Endothelial cell of umbilical vein (primary cell): ENCODE measurements around the gene PSMB7.

Experiments used
- CTCF ChIP-seq, 2 donors: IDR thresholded peaks; 1 replicate in 1 of 2; 2 replicates in 1 of 2; pipeline ENCODE4 v1.5.1; 2011; ENCODE audit warnings: low read length in 2 of 2, mild to moderate bottlenecking in 2 of 2, moderate library complexity in 2 of 2, control low read depth in 1 of 2, inconsistent platforms in 1 of 2, low read depth in 1 of 2; ENCODE audit not compliant: insufficient read depth in 1 of 2; ENCODE audit errors: extremely low read depth in 1 of 2
- EZH2 ChIP-seq: IDR thresholded peaks from 2 replicates; pipeline ENCODE4 v1.6.1; 2012; ENCODE audit warnings: borderline replicate concordance, low read depth, mild to moderate bottlenecking, moderate library complexity, low read length, inconsistent platforms; ENCODE audit not compliant: severe bottlenecking
- FOS ChIP-seq: IDR thresholded peaks from 2 replicates; pipeline ENCODE4 v1.6.1; 2011; ENCODE audit warnings: mild to moderate bottlenecking, low read length, moderate library complexity, borderline replicate concordance; ENCODE audit not compliant: insufficient read depth
- JUN ChIP-seq: IDR thresholded peaks from 2 replicates; pipeline ENCODE4 v1.6.1; 2011; ENCODE audit warnings: borderline replicate concordance, low read depth; ENCODE audit not compliant: insufficient read length, insufficient read depth
- MAX ChIP-seq: IDR thresholded peaks from 2 replicates; pipeline ENCODE4 v1.6.1; 2011; ENCODE audit not compliant: insufficient read depth, insufficient read length
- POLR2A ChIP-seq: IDR thresholded peaks from 2 replicates; pipeline ENCODE4 v1.6.1; 2012; ENCODE audit warnings: low read depth, mild to moderate bottlenecking, control low read depth, low read length

GRCh38 chr9:124373386-124373785, 41.9 kb downstream of the PSMB7 start:
- no peak for TF ChIP-seq JUN
- no peak for TF ChIP-seq POLR2A
- TF ChIP-seq CTCF (IDR thresholded peaks at IDR 0.05; ENCODE audit: extremely low read depth in 1 of 2, insufficient read depth in 1 of 2, low read depth in 1 of 2, low read length in 2 of 2): no peak
- no peak for TF ChIP-seq FOS
- no peak for TF ChIP-seq MAX
- TF ChIP-seq EZH2: no peak
